HG02610 (cell line): Measurements from ENCODE around the gene CHST11.

Experiments
- ATAC-seq: cut with Tn5 transposase; IDR thresholded peaks from one replicate; pipeline ENCODE4 v1.9.1; 2021; ENCODE audit warnings: mild to moderate bottlenecking, moderate library complexity; ENCODE audit not compliant: unreplicated experiment

CHST11 gene

GRCh38 chr12:104746467-104747088, 289.8 kb downstream of the CHST11 start:
- no peak for ATAC-seq

GRCh38 chr12:104747330-104747729, 290.6 kb downstream of the CHST11 start:
- no peak for ATAC-seq

GRCh38 chr12:104747955-104748354, 291.2 kb downstream of the CHST11 start:
- no peak for ATAC-seq

- ATAC-seq: no peak
Observed at GRCh38 chr12:104748356-104748755, 291.6 kb downstream of the CHST11 start.

- no peak for ATAC-seq
Observed at GRCh38 chr12:104748790-104749189, 292.0 kb downstream of the CHST11 start.

GRCh38 chr12:104749545-104749944, 292.8 kb downstream of the CHST11 start:
- no peak for ATAC-seq

- peak; percentile 59 for ATAC-seq
Observed at GRCh38 chr12:104750061-104750460, 293.3 kb downstream of the CHST11 start.

GRCh38 chr12:104751120-104751519, 294.4 kb downstream of the CHST11 start:
- ATAC-seq: no peak

GRCh38 chr12:104751594-104751993, 294.8 kb downstream of the CHST11 start:
- ATAC-seq: peak; percentile 60

GRCh38 chr12:104752016-104752415, 295.3 kb downstream of the CHST11 start:
- no peak for ATAC-seq

GRCh38 chr12:104752881-104753280, 296.1 kb downstream of the CHST11 start:
- no peak for ATAC-seq

GRCh38 chr12:104756901-104757300, 300.2 kb downstream of the CHST11 start:
- ATAC-seq: no peak

GRCh38 chr12:104758771-104759170, 302.0 kb downstream of the CHST11 start:
- no peak for ATAC-seq

GRCh38 chr12:104761091-104761490, 304.3 kb downstream of the CHST11 start:
- ATAC-seq: no peak

GRCh38 chr12:104761611-104762010, 304.9 kb downstream of the CHST11 start:
- no peak for ATAC-seq

- ATAC-seq: peak; percentile 80
Observed at GRCh38 chr12:104763168-104763805, 306.5 kb downstream of the CHST11 start.

GRCh38 chr12:104764225-104765091, 307.7 kb downstream of the CHST11 start:
- ATAC-seq: peak; percentile 38

GRCh38 chr12:104767261-104767660, 310.5 kb downstream of the CHST11 start:
- no peak for ATAC-seq

GRCh38 chr12:104768033-104768432, 311.3 kb downstream of the CHST11 start:
- ATAC-seq: no peak

GRCh38 chr12:104769144-104769561, 312.4 kb downstream of the CHST11 start:
- no peak for ATAC-seq

GRCh38 chr12:104772336-104772735, 315.6 kb downstream of the CHST11 start:
- ATAC-seq: no peak

GRCh38 chr12:104775731-104776231, 319.0 kb downstream of the CHST11 start:
- ATAC-seq: no peak
